Heart right ventricle (tissue), 16 donors: ENCODE measurements around the gene PRKN. TPM values are rescaled to one million over a fixed set of nuclear protein-coding genes. Genes with fewer than 3 reads are reported as not detected.

Experiments used
- ATAC-seq, 8 donors: fragments of 200-7000 bp; cut with Tn5 transposase; one replicate each; pipeline ENCODE4 v1.9.1; 2020; ENCODE audit warnings: mild to moderate bottlenecking in 8 of 8, moderate library complexity in 8 of 8, moderate number of reproducible peaks in 1 of 8
- DNase-seq, 2 donors: peaks; one replicate each; pipeline ENCODE4 v3.0.0-alpha.2; 2020
- H3K27ac ChIP-seq, 10 donors: fragments of 200-600 bp; sonication (generic) in 2 of 10; one replicate each; pipeline versions ENCODE4 v1.5.0 to v1.8.0; 2020 to 2022; ENCODE audit warnings: mild to moderate bottlenecking in 3 of 10
- H3K27me3 ChIP-seq, 7 donors: fragments of 200-600 bp; one replicate each; pipeline ENCODE4 v1.8.0; 2021 to 2022; ENCODE audit warnings: mild to moderate bottlenecking in 2 of 7
- H3K36me3 ChIP-seq, 9 donors: fragments of 200-600 bp; sonication (generic) in 1 of 9; one replicate each; pipeline versions ENCODE4 v1.5.0 to v1.8.0; 2020 to 2022; ENCODE audit warnings: mild to moderate bottlenecking in 2 of 9
- H3K4me1 ChIP-seq, 9 donors: fragments of 200-600 bp; sonication (generic) in 1 of 9; one replicate each; pipeline versions ENCODE4 v1.5.0 to v1.8.0; 2020 to 2022; ENCODE audit warnings: mild to moderate bottlenecking in 4 of 9
- H3K4me3 ChIP-seq, 10 donors: fragments of 200-600 bp; sonication (generic) in 2 of 10; one replicate each; pipeline versions ENCODE4 v1.5.0 to v1.8.0; 2020 to 2022; ENCODE audit warnings: mild to moderate bottlenecking in 7 of 10, moderate library complexity in 2 of 10
- H3K9me3 ChIP-seq, 11 donors: fragments of 200-600 bp in 10 of 11; sonication (generic) in 2 of 11; one replicate each; pipeline versions ENCODE4 v1.5.0 to v1.8.0; 2013 to 2022; ENCODE audit warnings: mild to moderate bottlenecking in 2 of 11, control low read depth in 1 of 11, moderate library complexity in 1 of 11
- WGBS, 2 donors: extraction: QIAGEN DNeasy Blood & Tissue Kit; methylation state at CpG; one replicate each; pipeline ENCODE4 v1.1.7; 2013; ENCODE audit warnings: inconsistent platforms in 1 of 2; 5-methylcytosine and 5-hydroxymethylcytosine counted together
- intact Hi-C, 10 donors: fragments of 100-400 bp; cut with DNase I; formaldehyde crosslinking; loops; one replicate each; pipeline versions ENCODE4 v1.11.1 to v1.14.2; 2022
- polyA plus RNA-seq, 2 donors: library from polyadenylated mRNA; stranded (reverse); fragments of 200-250 nt; gene quantifications; one replicate each; pipeline ENCODE4 v1.2.3, GENCODE V29; 2013
- total RNA-seq, 10 donors: library from RNA; stranded (reverse); fragmentation: NEBNext Ultra II Directional in 3 of 10; extraction: Animal tissue kit (Norgen Biotek cat#: 25700) in 3 of 10; gene quantifications; one replicate each; pipeline versions ENCODE4 v1.2.1 to v1.2.4, GENCODE V29; 2021 to 2023
- TF ChIP-seq, protein P1 (sequence below), 9 donors: fragments of 200-600 bp; sonication (generic) in 2 of 9; IDR thresholded peaks; one replicate each; pipeline versions ENCODE4 v1.5.0 to v1.8.0; 2021 to 2022; ENCODE audit warnings: antibody characterized with exemption in 9 of 9, mild to moderate bottlenecking in 5 of 9, moderate library complexity in 1 of 9
- donor health status: Arrhythmogenic right ventricular cardiomyopathy.
- donor health status: ischemic (EF 13 %, LVEDD 7.1; RV severe dilation, severe dysfunction).
- donor health status: healthy with polysubstance abuse.
- donor health status: DM: no; HTN: yes; CAD: no.
- donor health status: DM: no; HTN: no; CAD: no.
- donor health status: ischemic (EF 25% LVEDD 6.9; RV normal size, moderate dysfunction).
- donor health status: ischemic (EF 25% LVEDD 5.7; RV mildly dilated, moderate dysfunction).
- donor health status: healthy.
- donor health status: DM: yes; HTN: yes; CAD: no.
- donor health status: Ischemic cardiomyopathy.
- donor health status: ischemic (EF 35%, LVEDD 5.7; RV mildly dilated, moderate dysfunction).
- donor health status: nonischemic (EF 11% LVEDD 7.7; RV severe dilation, severe dysfunction).
- donor health status: DM: yes; HTN: yes; CAD: no.
- donor health status: PGD.
- donor health status: ischemic (EF 29% LVEDD 5.4; RV normal size, mild dysfunction).
- donor health status: nonischemic (EF 23%, LVEDD 6.1; RV moderate dilation, normal function).

The PRKN gene
- total and polyA plus RNA-seq, 12 donors = 2.3 to 27.7 (median 26.3) TPM

DNA sequence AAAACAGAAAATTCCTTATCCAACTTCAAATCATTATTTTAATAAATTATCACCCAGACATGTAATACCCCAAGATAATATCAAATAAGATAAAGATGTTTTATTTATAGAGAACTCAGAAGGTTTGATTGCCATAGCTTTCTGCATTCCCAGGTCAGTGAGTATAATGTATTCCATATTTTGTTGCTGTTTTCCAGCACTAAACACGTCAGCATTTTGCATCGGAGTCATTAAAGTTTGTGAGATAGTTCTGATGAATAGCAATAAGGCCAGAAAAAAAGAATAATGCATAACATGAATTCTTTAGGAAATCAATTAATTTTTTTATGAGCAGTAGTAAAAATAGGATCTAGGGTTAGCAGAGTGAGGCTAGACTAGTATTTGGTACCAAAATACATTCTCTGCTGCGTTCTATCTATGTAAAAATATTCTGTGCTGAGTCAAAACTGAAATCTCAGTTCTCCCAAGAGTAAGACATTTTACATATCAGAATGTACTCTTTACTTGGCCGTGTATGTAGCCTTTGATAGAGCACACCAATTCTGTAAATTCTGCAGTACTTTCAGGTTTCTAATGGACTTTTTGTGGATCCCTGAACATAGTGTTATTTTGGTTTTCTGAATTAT lies 1183.8 kb downstream of the PRKN start:
- H3K27me3 ChIP-seq = no peaks in the 10 kb centered on the region
- H3K4me1 ChIP-seq = peaks cover 0 to 11% (median 6%) of the 10 kb centered on the region in 9 donors
- ATAC-seq (no peak), DNase-seq (no peak)
- intact Hi-C loops = no loop called here
- no peak overlapping the region for H3K27ac ChIP-seq
- 71 to 80% methylated on average over 4 of the region's 4 CpGs for WGBS, 2 donors
- no peaks in the 10 kb centered on the region for H3K36me3 ChIP-seq
- TF ChIP-seq, protein P1, sequence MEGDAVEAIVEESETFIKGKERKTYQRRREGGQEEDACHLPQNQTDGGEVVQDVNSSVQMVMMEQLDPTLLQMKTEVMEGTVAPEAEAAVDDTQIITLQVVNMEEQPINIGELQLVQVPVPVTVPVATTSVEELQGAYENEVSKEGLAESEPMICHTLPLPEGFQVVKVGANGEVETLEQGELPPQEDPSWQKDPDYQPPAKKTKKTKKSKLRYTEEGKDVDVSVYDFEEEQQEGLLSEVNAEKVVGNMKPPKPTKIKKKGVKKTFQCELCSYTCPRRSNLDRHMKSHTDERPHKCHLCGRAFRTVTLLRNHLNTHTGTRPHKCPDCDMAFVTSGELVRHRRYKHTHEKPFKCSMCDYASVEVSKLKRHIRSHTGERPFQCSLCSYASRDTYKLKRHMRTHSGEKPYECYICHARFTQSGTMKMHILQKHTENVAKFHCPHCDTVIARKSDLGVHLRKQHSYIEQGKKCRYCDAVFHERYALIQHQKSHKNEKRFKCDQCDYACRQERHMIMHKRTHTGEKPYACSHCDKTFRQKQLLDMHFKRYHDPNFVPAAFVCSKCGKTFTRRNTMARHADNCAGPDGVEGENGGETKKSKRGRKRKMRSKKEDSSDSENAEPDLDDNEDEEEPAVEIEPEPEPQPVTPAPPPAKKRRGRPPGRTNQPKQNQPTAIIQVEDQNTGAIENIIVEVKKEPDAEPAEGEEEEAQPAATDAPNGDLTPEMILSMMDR (IDR thresholded peaks at IDR 0.05) = no peak
- no peak overlapping the region for H3K4me3 ChIP-seq
- H3K9me3 ChIP-seq = no peaks in the 10 kb centered on the region

DNA sequence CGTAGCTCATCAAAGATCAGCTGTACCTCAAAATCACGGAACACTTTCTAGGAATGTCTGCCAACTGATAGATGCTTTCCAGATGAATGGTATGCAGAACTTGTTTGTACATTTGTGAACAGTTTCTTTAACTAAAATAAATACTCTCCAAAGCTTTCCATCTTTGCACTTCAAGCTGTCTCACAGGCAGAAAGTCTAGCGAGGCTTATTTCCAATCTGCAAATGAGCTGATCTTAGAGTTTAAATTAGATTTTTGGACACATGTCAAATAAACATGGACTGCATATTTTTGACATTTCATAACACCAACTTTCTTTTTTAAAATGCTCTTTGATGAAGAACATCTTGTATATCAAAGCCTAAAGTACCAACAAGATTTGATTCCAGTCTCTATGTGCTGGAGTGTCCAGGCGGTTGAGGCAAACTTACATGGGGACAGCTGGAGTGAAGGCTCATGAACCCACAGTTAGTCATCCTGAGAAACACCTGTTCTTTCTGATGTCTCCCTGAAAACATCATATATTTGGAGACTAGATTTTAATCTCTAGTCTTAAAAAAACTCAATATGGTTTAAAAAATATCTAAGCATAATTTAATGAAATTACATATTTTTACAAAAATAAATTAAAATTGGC lies 1185.1 kb downstream of the PRKN start:
- Histone ChIP-seq H3K36me3 (no peaks in the 10 kb centered on the region), H3K4me3 (no peak overlapping the region), H3K4me1 (peaks cover 0 to 4% (median 1%) of the 10 kb centered on the region in 9 donors), H3K27me3 (no peaks in the 10 kb centered on the region), H3K9me3 (no peaks in the 10 kb centered on the region), H3K27ac (no peak overlapping the region)
- TF ChIP-seq, protein P1 (IDR thresholded peaks at IDR 0.05) = no peak
- intact Hi-C loops = no loop called here
- DNase-seq = no peak
- ATAC-seq = no peak
- WGBS, 2 donors = 56 to 59% methylated on average over 4 of the region's 4 CpGs

DNA sequence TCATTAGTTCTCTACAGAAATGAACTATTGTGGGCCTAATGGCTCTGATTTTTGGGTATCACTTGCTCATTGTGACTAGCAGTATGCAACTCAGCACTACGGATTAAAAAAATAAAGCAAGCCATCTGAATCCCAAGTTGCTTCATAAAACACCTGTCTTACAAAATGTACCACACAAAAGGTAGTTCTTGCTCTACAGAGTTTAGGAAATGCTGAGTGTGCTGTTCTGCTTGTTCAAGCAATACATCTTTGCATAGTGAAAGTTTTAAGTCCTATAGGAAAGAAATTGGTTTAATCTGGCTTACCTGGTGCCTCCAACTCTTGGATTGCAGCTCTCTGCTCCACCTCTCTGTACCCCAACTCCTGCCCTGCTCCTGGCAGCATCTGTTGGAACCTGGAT lies 1187.0 kb downstream of the PRKN start:
- DNase-seq (no peak), ATAC-seq (no peak)
- intact Hi-C loops = no loop called here
- Histone ChIP-seq H3K27ac (no peak overlapping the region), H3K4me3 (no peak overlapping the region), H3K36me3 (no peaks in the 10 kb centered on the region), H3K4me1 (peaks cover 0 to 11% (median 0%) of the 10 kb centered on the region in 9 donors), H3K9me3 (no peaks in the 10 kb centered on the region), H3K27me3 (no peaks in the 10 kb centered on the region)
- TF ChIP-seq, protein P1 (IDR thresholded peaks at IDR 0.05) = no peak
- WGBS, 2 donors = 92 to 94% methylated on average over 1 of the region's 1 CpG

- no peak overlapping the region for H3K4me3 ChIP-seq
- no peak overlapping the region for H3K27ac ChIP-seq
- H3K4me1 ChIP-seq = peaks cover 0 to 11% (median 0%) of the 10 kb centered on the region in 9 donors
- no peaks in the 10 kb centered on the region for H3K36me3 ChIP-seq
- H3K9me3 ChIP-seq = no peaks in the 10 kb centered on the region
- intact Hi-C loops = no loop called here
- DNase-seq = no peak
- 54 to 70% methylated on average over 3 of the region's 3 CpGs for WGBS, 2 donors
- TF ChIP-seq, protein P1 (IDR thresholded peaks at IDR 0.05) = no peak
- no peaks in the 10 kb centered on the region for H3K27me3 ChIP-seq
- peak in 2 of 8 donors; percentile 42 to 45 for ATAC-seq
Observed at GRCh38 chr6:161536224-161536630, 1191.3 kb downstream of the PRKN start.
